Measurements from ENCODE around the gene MAPT.
A peak's percentile ranks its signal among the peaks of the same experiment; 100 is the strongest.
"Not testable (repeated sequence)": the region's sequence is repeated elsewhere in the genome, so short reads cannot be mapped to it uniquely, and the experiment has no call there.

Gene MAPT

DNA sequence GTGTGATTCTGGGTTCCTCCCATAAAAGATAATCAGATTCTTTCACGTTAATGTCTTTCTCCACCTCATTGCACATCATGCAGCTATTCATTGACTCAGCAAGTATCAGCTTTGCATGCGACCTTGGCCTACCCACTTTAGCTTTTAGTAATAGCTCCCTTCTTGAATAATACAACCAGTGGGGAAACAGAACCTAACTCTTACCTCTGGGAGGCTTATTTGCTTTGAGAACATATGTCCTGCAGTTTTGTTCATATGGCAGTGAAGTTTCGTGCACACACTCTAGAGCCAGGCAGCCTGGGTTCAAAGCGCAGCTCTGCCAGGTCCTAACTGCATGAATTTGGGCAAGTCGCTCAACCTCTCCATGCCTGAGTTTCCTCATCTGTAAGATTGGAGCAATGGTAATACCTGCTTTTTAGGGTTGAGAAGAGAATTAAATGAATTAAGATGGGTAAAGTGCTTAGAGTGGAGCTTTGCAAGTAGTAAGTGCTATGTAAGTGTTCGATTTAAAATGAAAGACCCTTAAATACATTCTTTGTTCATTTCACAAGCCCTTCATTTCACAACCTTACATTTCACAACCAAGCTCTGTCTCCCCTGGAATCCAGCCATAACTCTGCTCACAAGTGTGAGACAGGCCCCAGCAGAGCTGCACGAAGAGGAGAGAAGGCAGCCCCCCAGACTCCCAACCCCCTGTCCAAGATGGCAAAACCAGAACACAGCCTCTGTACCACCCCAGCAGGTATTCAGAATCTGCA lies 29.3 kb downstream of the MAPT start:
- no peak for DNase-seq

DNA sequence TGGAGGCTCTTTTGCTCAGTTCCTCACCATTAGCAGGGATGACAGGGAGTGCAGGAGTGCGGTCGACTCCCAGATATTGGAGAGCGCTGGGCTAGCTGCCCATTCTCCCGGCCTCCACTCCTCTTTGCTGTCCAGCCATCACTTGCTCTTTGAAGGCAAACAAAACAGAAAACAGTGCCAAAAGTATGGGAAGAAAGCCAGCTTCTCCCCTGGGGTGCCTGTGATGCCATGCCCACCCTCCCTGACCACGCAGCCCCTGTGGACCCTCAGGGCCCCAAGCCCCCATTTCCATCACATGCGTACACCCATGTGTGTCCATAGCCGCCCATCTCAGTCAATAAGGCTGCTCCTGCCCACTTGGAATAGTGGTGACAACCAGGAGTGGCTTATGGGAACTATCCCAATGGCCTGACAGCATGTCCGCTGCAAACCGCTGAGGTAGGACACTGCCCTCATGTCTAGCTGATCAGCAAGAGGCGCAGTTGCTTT lies 30.0 kb downstream of the MAPT start:
- DNase-seq = no peak

DNA sequence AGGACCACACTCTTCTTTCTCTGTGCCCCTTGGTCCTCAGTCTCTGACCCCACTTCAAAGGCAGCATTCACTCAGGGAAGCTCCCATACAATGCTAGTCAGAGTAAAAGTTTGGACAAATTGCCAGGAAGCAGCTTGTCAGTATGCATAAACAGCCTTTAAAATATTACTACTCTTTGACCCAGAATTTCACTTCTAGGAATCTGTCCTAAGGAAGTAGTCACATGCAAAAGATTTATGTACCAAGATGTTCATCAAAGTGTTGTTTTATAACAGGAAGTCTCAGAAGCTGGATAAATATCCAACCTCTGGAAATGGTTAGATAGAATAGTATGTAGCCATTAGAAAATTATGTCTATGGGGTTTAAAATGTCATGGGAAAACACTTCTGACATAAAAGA lies 31.0 kb downstream of the MAPT start:
- DNase-seq = no peak

DNA sequence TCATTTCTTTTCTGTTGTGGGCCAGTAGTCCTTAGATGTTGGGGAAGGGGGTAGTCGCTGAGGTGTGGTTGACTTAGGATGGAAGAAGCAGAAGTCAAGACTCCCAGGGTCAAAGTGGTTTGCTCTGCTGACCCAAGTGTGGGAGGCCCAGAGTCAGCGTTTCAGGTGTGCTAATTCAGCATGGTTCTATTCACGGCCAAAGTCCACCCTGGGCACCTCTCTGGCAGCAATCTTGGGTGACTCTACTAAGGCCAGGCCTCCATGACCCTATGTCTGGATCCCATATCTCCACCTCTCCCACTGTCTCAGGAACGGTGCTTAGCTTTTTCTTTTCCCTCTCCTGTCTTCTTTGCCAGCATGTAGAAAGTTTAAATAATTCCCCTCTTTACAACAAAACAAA lies 32.9 kb downstream of the MAPT start:
- no peak for DNase-seq

DNA sequence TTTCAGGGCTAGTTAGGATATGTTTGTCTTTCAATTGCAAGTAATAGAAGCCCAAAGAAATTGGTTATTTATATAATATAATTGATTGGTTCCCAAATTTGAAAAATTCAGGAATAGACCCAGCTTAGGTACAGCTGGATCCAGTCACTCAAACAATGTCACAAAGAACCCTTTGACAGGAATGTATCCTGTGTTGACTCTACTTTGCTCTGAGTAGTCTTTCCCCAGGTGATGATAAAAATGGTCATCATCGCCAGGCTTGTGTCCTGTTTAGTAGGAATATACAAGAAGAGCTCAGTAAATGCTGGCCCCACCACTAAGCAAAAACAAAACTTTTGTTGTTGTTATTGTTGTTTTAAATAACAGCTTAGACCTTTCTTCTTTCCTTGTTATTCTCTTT lies 35.0 kb downstream of the MAPT start:
- no peak for DNase-seq

DNA sequence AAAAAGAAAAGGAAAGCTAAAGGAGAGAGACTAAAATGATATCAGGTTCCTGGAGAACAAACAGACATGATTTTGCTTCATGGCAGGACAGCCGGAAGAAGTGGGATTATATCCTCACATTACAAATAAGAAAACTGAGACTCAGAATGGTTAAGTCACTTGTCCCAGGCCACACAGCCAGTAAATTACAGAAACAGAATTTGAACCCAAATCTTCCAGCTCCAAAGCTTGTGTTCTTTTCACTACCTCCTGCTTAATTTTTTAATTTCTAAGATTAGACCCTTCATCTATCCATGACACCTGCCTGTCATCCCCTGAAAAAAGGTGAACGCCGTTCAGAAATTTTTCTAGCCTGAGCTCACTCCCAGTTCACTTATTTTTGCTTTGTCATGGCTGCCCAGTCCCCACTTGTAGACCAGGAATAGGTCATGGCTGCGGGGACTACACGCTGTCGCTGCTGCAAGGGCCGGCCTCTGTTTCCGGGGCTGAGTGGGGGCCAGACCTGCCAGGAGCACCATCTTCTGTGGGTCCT lies 36.1 kb downstream of the MAPT start:
- no peak for DNase-seq

DNA sequence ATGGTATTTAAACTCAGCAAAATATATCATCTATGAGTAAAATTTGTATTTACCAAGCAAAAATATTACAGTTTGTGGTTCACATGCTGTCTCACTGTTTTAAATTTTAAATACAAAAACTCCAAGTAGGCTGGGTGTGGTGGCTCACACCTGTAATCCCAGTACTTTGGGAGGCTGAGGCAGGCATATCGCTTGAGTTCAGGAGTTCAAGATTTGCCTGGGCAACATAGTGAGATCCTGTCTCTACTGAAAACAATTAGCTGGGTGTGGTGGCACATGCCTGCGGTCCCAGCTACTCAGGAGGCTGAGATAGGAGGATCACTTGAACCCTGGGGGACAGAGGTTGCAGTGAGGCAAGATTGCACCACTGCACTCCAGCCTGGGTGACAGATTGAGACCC lies 37.3 kb downstream of the MAPT start:
- DNase-seq = no peak

DNA sequence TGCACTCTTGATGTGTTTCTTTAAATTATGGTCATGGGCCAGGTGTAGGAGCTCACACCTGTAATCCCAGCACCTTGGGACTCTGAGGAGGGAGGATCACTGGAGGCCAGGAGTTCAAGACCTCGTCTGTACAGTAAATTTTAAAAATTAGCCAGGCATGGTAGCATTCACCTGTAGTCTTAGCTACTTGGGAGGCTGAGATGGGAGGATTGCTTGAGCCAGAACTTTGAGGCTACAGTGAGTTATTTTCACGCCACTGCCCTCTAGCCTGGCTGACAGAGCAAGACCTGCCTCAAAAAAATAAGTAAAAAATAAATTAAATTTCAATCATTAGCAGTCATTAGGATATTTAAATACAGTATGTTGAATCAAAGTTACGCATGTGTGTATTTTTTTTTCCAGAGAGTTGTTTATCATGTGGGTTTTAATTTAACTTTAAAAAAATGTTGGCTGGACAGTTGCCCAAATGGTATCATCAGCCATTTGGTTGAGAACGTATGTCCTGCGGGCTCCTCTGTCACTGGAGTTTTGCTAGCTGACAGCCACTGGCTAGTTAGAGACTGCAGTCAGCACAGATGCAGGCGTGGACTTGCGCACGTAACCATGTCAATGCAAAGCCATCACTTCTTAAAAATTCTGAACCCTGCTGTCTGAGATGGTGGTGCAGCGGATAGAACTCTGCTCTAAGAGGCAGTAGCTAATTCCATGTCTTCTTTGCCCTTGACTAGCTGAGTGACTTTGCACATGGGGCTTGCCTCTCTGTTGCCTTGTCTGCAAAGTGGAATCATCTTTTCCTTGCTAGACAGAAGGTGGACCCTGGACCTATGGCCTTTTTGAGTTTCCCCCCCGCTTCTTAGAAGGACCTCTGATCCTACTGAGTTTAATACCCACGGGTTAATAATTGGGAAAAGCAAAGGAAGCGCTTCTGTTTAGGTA lies 40.0 kb downstream of the MAPT start:
- no peak for DNase-seq

DNA sequence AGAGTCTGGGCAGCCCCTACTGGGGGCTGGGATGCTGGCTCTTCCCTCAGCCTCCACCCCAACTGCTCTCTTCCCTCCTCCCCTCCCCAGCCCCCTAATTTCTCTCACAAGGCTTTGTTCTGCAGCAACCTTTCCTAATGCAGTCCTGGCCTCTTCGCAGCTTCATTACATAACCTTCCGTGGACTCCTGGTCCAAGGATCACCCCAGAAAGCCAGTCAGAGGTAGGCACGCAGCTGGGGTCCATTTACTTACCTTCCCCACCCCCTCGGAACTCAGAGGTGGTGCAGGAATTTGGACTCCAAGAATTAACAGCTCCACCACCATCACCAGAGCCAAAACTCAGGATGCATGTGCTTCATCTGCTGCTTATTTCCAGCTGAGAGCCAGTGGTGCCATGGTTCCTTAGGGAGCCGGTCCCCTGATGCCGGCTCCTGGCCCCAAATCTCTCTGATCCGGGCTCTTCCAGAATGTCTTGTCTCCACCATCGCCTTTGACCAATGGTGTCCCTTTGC lies 40.9 kb downstream of the MAPT start:
- DNase-seq = no peak

DNA sequence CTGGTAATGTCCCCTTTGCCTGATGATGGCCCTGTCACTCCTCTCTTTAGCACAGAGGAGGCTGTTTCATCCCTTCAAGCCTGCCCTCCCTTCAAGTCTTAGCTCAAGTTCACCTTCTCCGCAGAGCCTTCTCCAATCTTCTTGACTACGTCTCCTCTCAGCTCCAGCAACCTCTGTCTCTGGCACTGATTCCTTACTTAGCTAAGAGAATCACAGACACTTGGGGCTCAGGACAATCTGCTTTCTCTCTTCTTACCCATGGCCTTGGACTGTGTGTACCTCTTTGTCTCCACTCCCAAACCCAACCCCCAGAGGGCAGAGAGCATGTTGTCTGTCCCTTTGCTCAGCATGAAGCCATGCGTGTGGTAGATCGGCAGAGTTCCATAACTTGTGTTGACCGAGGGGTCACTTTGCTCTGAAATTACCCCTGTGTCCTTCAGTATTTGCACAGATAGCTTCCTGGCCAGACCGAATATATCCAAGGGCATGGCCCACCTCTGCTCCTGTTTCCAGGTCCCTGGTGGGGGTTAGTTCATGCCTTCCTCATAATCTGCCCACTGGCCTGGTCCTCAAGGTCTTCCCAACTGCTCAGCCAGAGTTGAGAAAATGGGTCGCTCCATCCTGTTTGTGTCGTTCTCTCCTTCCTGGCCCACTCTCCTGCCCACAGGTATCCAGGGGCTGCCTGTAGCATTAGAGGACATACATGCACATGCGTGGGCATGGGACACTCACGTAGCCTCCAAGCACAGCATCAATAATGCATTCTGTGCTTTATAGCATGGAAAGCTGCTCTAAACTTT lies 41.6 kb downstream of the MAPT start:
- DNase-seq = no peak

DNA sequence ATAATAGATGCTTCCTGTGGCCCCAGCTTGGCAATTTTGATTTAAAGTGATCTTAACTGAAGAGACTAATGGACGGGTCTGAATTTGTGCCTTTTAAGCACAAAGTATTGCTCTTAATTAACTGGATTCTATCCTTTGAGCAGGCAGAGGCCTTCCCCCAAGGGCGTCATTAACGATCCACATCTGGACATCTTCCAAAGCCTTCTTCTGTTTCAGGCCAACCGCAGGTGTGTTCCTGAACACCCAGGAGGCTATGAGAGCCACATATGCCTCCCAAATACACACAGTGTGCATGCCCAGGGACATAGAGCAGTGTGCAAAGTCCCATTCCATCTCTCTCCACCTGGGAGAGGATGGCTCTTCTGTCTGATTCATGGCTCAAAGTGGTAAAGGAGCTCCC lies 42.3 kb downstream of the MAPT start:
- DNase-seq = no peak

DNA sequence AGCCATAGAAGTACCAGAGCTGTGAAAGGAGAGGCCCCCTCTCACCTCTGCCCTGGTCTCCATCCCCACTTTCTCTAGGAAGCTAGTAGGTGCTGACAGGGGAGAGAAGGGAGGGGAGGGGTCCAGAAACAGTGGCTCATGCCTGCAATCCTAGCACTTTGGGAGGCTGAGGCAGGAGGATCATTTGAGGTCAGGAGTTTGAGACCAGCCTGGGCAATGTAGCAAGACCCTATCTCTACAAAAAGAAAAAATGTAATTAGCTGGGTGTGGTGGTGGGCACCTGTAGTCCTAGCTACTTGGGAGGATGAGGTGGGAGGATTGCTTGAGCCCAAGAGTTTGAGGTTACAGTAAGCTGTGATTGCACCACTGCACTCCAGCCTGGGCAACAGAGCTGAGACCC lies 42.8 kb downstream of the MAPT start:
- not testable (repeated sequence) for DNase-seq

DNA sequence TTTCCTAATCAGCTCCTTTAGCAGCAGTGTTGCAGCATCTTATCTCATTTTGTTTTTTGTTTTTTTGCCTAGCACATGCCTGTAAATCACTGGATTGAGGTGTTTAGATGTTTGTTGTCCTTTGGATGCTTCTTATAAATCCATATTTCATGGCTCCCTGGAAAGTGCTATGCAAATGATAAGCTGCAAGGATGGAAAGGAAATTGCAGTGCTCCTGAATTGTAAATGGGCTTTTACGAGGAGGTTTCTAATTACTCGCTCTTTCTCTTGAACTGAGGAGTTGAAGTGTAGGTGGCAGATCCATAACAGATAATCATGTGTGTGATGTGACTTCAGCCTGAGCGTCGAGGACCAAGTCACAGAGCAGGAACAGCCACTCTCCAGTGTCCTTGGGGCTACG lies 45.0 kb downstream of the MAPT start:
- no peak for DNase-seq

DNA sequence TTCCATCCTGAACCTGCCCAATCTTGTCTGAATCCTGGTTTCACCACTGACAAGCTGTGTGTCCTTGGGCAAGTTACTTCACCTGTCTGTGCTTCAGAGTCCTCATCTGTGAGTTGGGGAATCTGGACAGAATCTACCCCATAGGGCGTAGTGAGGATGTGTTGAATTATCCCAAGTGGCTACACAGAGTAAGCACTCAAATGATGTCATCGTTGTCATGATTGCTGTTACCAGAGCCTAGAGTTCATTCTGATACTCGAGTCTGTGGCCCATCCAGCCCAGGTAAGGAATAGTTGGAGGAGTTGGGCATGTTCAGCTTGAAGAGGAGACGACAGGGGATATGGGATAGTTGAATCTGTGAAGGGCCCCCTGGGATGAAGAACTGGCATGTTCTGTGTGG lies 45.9 kb downstream of the MAPT start:
- peak in 1 of 58 donors; percentile 38 for DNase-seq

DNA sequence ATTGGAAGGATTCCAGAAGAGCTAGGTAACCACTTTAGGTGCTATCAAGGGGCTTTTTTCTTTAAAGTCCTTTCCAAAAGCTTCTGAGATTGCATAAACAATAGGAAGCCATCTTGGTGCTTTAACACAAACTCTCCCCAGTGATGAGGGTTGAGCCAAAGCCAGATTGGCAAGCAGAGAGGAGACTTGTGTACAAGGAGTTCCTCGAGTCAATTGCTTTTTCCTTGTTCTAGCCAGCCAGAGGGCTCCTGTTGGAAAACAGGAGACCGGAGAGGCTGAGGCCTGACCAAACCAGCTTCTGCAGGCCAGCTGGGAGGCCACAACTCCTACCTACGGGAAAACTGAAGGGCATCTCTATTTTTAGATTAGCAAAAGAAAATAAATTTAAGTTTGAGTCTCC lies 46.5 kb downstream of the MAPT start:
- DNase-seq = peak in 44 of 58 donors; percentile 20 to 87 (median 48)

DNA sequence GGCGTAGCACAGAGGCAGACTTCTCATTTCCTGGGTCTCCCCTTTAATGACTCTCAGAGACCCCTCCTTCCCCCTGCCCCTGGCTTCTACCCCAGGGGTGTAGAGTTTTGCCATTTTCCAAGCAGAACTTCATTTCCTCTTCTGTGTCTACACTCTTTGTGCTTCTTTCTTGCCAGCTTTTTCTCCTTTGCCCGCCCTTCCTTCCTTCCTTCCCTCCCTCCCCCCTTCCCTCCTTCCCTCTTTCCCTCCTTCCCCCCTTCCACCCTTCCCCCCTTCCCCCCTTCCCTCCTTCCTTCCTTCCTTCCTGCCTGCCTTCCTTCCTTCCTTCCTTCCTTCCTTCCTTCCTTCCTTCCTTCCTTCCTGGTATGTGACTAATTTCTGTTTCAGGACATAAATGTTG lies 47.0 kb downstream of the MAPT start:
- DNase-seq = no peak

DNA sequence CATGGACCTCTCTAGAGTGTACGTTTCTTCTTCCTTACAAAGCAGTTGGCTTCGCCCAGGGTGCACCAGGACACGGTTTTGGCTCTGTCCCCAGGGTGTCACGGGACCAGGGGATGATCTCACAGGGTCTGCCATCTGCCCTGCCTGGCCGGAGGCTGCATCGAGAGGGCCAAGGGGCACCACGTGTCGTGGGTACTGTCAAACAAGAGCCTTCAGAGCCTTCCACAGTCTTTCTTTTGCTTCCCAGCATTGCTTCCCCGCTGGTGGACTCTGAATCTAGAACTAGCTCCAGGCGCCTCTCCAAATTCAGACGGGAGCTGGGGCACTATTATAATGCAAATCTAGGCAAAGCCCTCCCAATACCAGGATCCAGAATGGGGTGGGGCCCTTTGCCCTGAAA lies 47.9 kb downstream of the MAPT start:
- DNase-seq = peak; percentile 56 to 100 (median 96)

DNA sequence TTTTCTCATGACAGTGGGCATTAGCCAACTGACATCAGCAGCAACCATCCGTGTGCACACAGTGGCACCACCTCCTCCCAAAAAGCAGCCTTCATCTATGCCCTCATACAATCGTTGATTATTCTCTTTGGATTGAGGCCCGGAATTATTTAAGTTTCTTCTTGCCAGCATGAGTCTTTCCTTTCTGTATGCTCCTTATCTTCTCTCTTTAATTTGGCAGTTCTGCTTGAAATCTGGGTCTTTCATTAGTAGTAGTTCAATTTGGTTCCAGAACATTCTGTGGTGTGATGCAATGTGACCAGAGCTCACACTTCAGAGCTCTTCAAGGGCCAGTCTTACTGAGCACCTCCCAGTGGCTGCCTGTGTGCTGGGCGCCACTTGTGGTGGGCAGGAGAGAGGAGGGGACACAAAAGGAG lies 52.5 kb downstream of the MAPT start:
- DNase-seq = peak in 21 of 58 donors; percentile 16 to 84 (median 34)

DNA sequence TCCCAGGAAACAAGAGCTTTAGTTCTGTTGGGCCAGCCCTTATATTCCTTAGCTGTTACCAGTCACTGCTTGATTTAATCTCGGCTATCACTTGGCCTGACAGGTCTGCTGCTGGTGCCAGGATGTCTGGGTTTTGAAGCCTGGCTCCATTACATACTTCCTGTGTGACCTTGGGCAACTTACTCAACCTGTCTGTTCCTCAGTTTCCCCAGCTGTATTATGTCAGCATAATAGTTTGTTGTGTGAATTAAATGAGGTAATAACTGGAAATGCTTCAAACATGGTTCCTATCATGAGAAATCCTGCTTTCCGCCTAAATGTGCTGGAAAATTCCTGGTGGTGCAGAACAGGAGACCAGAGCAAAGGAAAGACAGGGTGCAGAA lies 54.1 kb downstream of the MAPT start:
- DNase-seq = no peak

DNA sequence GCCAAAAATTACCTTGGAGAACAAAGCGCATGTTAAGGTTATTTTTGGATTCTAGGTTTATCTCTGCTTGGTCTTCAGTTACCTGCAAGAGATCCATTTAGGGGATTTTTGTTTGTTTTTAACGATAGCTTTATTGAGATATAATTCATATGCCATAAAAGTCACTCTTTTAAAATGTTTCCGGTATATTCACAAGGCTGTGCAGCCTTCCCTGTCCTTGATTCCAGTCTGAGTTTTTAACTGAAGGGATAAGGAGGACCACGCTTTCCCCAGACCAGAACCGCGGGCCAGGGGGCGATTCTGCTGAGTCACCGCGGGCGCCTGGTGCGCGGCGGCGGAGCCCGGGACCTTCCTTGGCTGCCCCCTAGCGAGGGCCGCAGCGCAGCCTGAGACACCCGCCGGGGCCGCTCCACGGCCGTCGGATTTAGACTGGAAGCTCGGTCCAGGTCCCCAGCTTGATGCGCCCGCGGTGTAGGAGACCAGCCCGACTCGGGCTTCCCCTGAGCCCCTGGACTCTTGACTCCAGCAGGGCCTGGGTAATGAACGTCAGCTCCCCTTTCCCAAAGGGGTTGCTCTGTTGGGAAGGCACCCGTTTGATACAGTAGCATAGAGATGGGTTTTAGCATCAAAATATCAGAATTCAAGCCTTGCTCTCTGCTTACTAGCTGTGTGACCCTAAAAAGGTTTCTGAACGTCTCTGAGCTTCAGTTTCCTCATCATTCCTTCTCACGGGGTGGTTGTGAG lies 54.7 kb downstream of the MAPT start:
- DNase-seq = peak in 51 of 58 donors; percentile 15 to 85 (median 59)

All from anterior cingulate cortex (tissue), 58 donors.